H7 (cell line): ENCODE measurements around the gene HBEGF. TPM values are rescaled to one million over a fixed set of nuclear protein-coding genes. Genes with fewer than 3 reads are reported as not detected.
"Not testable (repeated sequence)": the region's sequence is repeated elsewhere in the genome, so short reads cannot be mapped to it uniquely, and the experiment has no call there.

Experiments used
- DNase-seq: peaks from one replicate; pipeline ENCODE4 v3.0.0; 2012
- H3K27me3 ChIP-seq: 2 replicates; pipeline ENCODE4 v1.6.0; 2011; ENCODE audit warnings: mild to moderate bottlenecking, low read length; ENCODE audit not compliant: control insufficient read depth, insufficient read depth
- H3K36me3 ChIP-seq: replicated peaks from 2 replicates; pipeline ENCODE4 v1.5.1; 2011; ENCODE audit warnings: low read length; ENCODE audit not compliant: control insufficient read depth, insufficient read depth
- H3K4me3 ChIP-seq: 2 replicates; pipeline ENCODE4 v1.5.1; 2011; ENCODE audit warnings: low read depth, mild to moderate bottlenecking, control low read depth, low read length, moderate library complexity; ENCODE audit not compliant: insufficient read depth
- total RNA-seq: library from RNA; depleted of rRNA; stranded (reverse); fragments of >200 nt; shearing (Covaris generic); gene quantifications from 2 replicates; pipeline ENCODE4 v1.2.3, GENCODE V29; 2014

The HBEGF gene
- total RNA-seq, 1 experiment from 2014 or later = 1.6 TPM

- DNase-seq = peak; percentile 74
- no peaks in the 10 kb centered on the region; the same call in 1 of the 2 replicates for H3K27me3 ChIP-seq
- H3K4me3 ChIP-seq = no peak overlapping the region
- H3K36me3 ChIP-seq = no peaks in the 10 kb centered on the region
These were observed 5.4 kb upstream of the HBEGF start for GRCh38 chr5:140351609-140352334.

GRCh38 chr5:140349244-140349643 is 2.8 kb upstream of the HBEGF start:
- DNase-seq = no peak
- no peaks in the 10 kb centered on the region for H3K36me3 ChIP-seq
- no peak overlapping the region for H3K4me3 ChIP-seq
- H3K27me3 ChIP-seq = peaks cover 4% of the 10 kb centered on the region

- Histone ChIP-seq H3K36me3 (no peaks in the 10 kb centered on the region), H3K4me3 (no peak overlapping the region), H3K27me3 (peaks cover 4% of the 10 kb centered on the region)
These were observed 1.7 kb upstream of the HBEGF start for GRCh38 chr5:140348104-140348503.

GRCh38 chr5:140347360-140347759 is 957 bp upstream of the HBEGF start:
- no peak for DNase-seq
- peaks cover 4% of the 10 kb centered on the region for H3K27me3 ChIP-seq
- no peak overlapping the region for H3K4me3 ChIP-seq
- H3K36me3 ChIP-seq = no peaks in the 10 kb centered on the region; the same call in 1 of the 2 replicates

More at GRCh38 chr5:140348104-140348503, 1.7 kb upstream of the HBEGF start:
- no peak for DNase-seq

GRCh38 chr5:140345919-140346347 is 470 bp downstream of the HBEGF start:
- H3K36me3 ChIP-seq = no peaks in the 10 kb centered on the region; the same call in none of the 2 replicates
- DNase-seq = peak; percentile 92
- H3K27me3 ChIP-seq = peaks cover 4% of the 10 kb centered on the region
- peak overlapping the region; percentile 68 for H3K4me3 ChIP-seq

- Histone ChIP-seq H3K4me3 (no peak overlapping the region), H3K36me3 (no peaks in the 10 kb centered on the region; the same call in none of the 2 replicates), H3K27me3 (peaks cover 4% of the 10 kb centered on the region)
- peak; percentile 70 for DNase-seq
These were observed 1.6 kb downstream of the HBEGF start for GRCh38 chr5:140344683-140345423.

GRCh38 chr5:140343849-140344248 is 2.6 kb downstream of the HBEGF start:
- H3K27me3 ChIP-seq, DNase-seq, H3K36me3 ChIP-seq, H3K4me3 ChIP-seq: not testable (repeated sequence)

- no peak overlapping the region for H3K4me3 ChIP-seq
- H3K27me3 ChIP-seq = peaks cover 4% of the 10 kb centered on the region
- no peak for DNase-seq
- no peaks in the 10 kb centered on the region; the same call in none of the 2 replicates for H3K36me3 ChIP-seq
These were observed 3.5 kb downstream of the HBEGF start for GRCh38 chr5:140342896-140343295.

- Histone ChIP-seq H3K4me3 (no peak overlapping the region), H3K36me3 (no peaks in the 10 kb centered on the region; the same call in none of the 2 replicates), H3K27me3 (peaks cover 4% of the 10 kb centered on the region)
- no peak for DNase-seq
These were observed 4.1 kb downstream of the HBEGF start for GRCh38 chr5:140342287-140342686.

- Histone ChIP-seq H3K27me3 (peaks cover 4% of the 10 kb centered on the region), H3K36me3 (no peaks in the 10 kb centered on the region; the same call in none of the 2 replicates), H3K4me3 (no peak overlapping the region)
- no peak for DNase-seq
These were observed 4.8 kb downstream of the HBEGF start for GRCh38 chr5:140341591-140341990.

- H3K27me3 ChIP-seq = peaks cover 3% of the 10 kb centered on the region
- H3K36me3 ChIP-seq = peaks cover 2% of the 10 kb centered on the region
- no peak for DNase-seq
- no peak overlapping the region for H3K4me3 ChIP-seq
These were observed 5.7 kb downstream of the HBEGF start for GRCh38 chr5:140340605-140341121.

GRCh38 chr5:140339636-140340035 is 6.8 kb downstream of the HBEGF start:
- H3K36me3 ChIP-seq = peaks cover 2% of the 10 kb centered on the region
- no peak for DNase-seq
- H3K4me3 ChIP-seq = no peak overlapping the region
- H3K27me3 ChIP-seq = no peaks in the 10 kb centered on the region

GRCh38 chr5:140338908-140339307 is 7.5 kb downstream of the HBEGF start:
- no peaks in the 10 kb centered on the region for H3K27me3 ChIP-seq
- DNase-seq = no peak
- H3K36me3 ChIP-seq = peaks cover 3% of the 10 kb centered on the region
- H3K4me3 ChIP-seq = no peak overlapping the region

- Histone ChIP-seq H3K36me3 (peaks cover 3% of the 10 kb centered on the region), H3K4me3 (no peak overlapping the region), H3K27me3 (no peaks in the 10 kb centered on the region)
- DNase-seq = no peak
These were observed 8.1 kb downstream of the HBEGF start for GRCh38 chr5:140338336-140338735.

GRCh38 chr5:140337880-140338279 is 8.5 kb downstream of the HBEGF start:
- H3K27me3 ChIP-seq = no peaks in the 10 kb centered on the region
- no peak overlapping the region for H3K4me3 ChIP-seq
- DNase-seq = no peak
- peaks cover 3% of the 10 kb centered on the region for H3K36me3 ChIP-seq
